ENCODE measurements around the gene ZNF592. TPM values are rescaled to one million over a fixed set of nuclear protein-coding genes. Genes with fewer than 3 reads are reported as not detected.

ZNF592 gene
- total RNA-seq, 1 donor from 2014 or later, result 43.5 TPM

DNA sequence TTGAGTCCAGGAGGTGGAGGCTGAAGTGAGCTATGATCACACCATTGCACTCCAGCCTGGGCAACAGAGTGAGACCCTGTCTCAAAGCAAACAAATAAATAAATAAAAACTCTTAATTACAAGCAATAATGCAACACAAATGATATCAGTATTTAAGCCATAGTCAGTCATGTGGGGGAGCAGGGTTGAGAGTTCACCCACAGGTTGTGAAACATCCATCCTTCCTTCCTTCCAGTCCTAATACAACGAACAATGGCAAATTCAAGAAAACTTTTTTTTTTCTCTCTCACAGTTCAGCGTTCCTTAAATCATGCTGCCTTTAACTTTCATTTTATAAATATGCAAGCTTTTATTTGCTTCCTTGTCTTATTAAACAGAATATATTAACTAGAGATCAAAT is 24.1 kb downstream of the ZNF592 start:
- intact Hi-C loops (cut with micrococcal nuclease), result no loop called here

DNA sequence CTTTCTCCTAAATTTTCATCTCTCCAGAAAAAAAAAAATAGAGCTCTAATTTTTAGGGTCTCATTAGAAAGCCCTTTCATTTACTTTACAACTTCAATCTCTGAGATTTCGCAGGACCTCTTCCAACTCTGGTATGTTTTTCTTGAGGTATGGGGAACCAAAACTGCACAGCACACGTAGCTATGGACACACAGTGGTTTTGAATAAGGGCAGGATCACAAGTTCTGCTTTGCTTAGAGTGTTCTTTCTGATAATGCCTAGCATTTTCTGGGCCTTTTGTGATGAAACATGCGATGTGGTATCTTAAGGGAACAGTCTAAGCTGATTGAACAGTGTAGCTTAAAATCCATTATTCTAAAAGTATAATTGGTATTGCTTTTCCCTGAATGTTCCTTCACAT is 25.3 kb downstream of the ZNF592 start:
- intact Hi-C loops (cut with micrococcal nuclease), result no loop called here

- intact Hi-C loops (cut with micrococcal nuclease), result no loop called here
Observed at GRCh38 chr15:84775867-84776449, 27.6 kb downstream of the ZNF592 start.

GRCh38 chr15:84778194-84778593 is 29.8 kb downstream of the ZNF592 start:
- intact Hi-C loops (cut with micrococcal nuclease), result no loop called here

- intact Hi-C loops (cut with micrococcal nuclease), result no loop called here
Observed at GRCh38 chr15:84780492-84780891, 32.1 kb downstream of the ZNF592 start.

GRCh38 chr15:84781495-84781894 is 33.1 kb downstream of the ZNF592 start:
- intact Hi-C loops (cut with micrococcal nuclease), result no loop called here

DNA sequence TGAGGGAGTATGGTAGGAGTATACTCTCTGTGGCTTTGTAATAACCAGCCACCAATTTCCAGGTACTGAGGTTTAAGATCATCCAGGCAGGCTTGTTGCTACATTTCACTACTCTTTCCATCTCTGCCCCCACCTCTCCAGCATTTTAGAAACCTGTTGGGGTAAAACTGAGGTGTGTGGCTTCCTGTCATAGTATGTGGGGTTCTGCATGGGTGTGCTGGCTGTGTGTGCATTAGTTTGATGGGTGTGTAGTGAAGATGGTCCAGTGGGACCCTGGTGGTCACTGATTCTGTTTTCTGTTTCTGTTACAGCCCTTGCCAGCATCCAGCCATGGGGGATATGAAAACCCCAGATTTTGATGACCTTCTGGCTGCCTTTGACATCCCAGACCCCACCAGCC is 34.0 kb downstream of the ZNF592 start:
- intact Hi-C loops (cut with micrococcal nuclease), result no loop called here

DNA sequence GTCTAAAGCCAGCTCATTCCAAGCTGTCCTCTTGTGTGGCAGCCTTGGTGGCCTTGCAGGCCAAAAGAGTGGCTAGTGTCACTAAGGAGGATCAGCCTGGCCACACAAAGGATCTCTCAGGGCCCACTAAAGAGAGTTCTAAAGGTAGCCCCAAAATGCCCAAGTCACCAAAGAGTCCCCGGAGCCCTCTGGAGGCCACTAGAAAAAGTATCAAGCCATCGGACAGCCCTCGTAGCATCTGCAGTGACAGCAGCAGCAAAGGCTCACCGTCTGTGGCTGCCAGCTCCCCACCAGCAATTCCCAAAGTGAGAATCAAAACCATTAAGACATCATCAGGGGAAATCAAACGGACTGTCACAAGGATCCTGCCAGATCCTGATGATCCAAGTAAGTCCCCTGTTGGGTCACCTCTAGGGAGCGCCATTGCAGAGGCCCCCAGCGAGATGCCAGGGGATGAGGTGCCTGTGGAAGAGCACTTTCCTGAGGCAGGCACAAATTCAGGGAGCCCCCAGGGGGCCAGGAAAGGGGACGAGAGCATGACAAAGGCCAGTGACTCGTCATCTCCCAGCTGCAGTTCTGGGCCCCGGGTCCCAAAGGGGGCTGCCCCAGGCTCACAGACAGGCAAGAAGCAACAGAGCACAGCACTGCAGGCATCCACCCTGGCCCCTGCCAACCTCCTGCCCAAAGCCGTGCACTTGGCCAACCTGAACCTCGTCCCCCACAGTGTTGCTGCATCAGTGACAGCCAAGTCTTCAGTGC is 35.3 kb downstream of the ZNF592 start:
- intact Hi-C loops (cut with micrococcal nuclease), result no loop called here

DNA sequence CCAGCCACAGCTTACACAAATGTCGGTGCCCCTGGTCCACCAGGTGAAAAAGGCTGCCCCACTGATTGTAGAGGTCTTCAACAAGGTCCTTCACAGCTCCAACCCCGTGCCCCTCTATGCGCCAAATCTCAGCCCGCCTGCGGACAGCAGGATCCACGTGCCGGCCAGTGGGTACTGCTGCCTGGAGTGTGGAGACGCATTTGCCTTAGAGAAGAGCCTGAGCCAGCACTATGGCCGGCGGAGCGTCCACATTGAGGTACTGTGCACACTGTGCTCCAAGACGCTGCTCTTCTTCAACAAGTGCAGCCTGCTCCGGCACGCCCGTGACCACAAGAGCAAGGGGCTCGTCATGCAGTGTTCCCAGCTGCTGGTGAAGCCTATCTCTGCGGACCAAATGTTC is 35.9 kb downstream of the ZNF592 start:
- intact Hi-C loops (cut with micrococcal nuclease), result no loop called here

- intact Hi-C loops (cut with micrococcal nuclease), result no loop called here
Observed at GRCh38 chr15:84785053-84785452, 36.7 kb downstream of the ZNF592 start.

DNA sequence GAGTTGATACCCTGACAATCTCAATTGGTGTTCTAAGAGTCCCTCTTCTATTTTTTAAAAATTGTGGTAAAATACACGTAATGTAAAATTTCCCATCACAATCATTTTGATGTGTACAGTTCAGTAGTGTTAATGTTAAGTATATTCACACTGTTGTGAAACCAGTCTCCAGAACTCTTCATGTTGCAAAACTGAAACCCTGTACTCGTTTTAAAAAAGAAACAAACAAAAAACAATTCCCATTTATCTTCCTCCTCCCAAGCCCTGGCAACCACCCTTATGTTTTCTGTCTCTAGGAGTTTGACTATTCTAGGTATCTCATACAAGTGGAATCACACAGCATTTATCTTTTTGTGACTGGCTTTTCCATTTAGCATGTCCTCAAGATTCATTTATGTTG is 40.1 kb downstream of the ZNF592 start:
- intact Hi-C loops (cut with micrococcal nuclease), result no loop called here

- intact Hi-C loops (cut with micrococcal nuclease), result no loop called here
Observed at GRCh38 chr15:84789762-84790161, 41.4 kb downstream of the ZNF592 start.

DNA sequence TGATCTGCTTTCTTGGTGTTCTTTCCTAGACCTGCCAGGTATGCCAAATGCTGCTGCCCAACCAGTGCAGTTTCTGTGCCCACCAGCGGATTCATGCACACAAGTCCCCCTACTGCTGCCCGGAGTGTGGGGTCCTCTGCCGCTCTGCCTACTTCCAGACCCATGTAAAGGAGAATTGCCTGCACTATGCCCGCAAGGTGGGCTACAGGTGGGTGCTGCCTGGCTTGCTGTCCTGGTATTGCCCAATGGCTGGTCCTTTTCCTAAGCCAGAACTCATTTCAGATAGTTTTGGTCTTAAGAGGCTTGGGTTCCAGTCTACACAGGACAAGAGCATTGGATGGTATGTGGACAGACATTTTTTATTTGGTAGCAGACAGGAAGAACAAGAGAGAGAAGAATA is 42.3 kb downstream of the ZNF592 start:
- intact Hi-C loops (cut with micrococcal nuclease), result no loop called here

GRCh38 chr15:84791763-84792162 is 43.4 kb downstream of the ZNF592 start:
- intact Hi-C loops (cut with micrococcal nuclease), result no loop called here

DNA sequence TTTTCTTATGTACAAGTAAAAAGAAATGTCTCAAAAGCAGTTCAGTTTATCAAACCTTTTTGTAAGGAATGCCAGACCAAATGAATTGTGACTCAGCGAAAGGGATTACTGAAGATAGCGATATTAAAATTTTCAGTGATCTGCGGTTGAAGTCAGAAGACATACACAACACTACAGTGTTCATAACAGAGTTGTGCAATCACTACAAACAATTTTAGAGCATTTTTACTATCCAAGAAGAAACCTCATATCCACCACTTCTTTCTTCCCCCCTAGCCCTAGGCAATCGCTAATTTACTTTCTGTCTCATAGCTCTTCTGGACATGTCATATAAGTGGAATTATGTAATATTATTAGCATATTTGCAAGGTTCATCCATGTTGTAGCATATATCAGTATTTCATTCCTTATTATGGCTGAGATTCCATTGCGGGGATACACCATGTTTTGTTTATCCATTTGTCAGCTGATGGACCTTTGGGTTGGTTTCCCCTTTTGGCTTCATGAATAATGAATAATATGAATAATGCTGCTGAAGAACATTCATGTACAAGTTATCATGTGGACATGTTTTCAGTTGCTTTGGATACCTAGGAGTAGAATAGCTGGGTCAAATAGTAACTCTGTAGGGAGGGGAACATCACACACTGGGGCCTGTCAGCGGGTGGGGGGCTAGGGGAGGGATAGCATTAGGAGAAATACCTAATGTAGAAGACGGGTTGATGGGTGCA is 45.2 kb downstream of the ZNF592 start:
- intact Hi-C loops (cut with micrococcal nuclease), result no loop called here

DNA sequence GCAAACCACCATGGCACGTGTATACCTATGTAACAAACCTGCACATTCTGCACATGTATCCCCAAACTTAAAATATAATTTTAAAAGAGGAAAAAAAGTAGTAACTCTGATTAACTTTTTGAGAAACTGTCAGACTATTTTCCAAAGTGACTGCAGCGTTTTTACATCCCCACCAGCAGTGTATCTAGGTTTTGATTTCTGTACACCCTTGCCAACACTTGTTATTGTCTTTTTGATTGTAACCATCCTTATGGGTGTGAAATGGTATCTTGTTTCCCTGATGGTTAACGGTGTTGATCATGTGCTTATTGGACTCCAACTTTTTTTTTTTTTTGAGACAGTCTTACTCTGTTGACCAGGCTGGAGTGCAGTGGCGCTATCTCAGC is 45.8 kb downstream of the ZNF592 start:
- intact Hi-C loops (cut with micrococcal nuclease), result no loop called here

- intact Hi-C loops (cut with micrococcal nuclease), result no loop called here
Observed at GRCh38 chr15:84795186-84795585, 46.8 kb downstream of the ZNF592 start.

GRCh38 chr15:84797212-84797611 is 48.8 kb downstream of the ZNF592 start:
- intact Hi-C loops (cut with micrococcal nuclease), result no loop called here

- intact Hi-C loops (cut with micrococcal nuclease), result no loop called here
Observed at GRCh38 chr15:84797801-84798200, 49.4 kb downstream of the ZNF592 start.

GRCh38 chr15:84798436-84798946 is 50.1 kb downstream of the ZNF592 start:
- intact Hi-C loops (cut with micrococcal nuclease), result no loop called here

- intact Hi-C loops (cut with micrococcal nuclease), result no loop called here
Observed at GRCh38 chr15:84799511-84800187, 51.3 kb downstream of the ZNF592 start.

GRCh38 chr15:84800365-84800806 is 52.0 kb downstream of the ZNF592 start:
- intact Hi-C loops (cut with micrococcal nuclease), result no loop called here
